ENCODE measurements around the gene TEX13B.

Gene TEX13B

DNA sequence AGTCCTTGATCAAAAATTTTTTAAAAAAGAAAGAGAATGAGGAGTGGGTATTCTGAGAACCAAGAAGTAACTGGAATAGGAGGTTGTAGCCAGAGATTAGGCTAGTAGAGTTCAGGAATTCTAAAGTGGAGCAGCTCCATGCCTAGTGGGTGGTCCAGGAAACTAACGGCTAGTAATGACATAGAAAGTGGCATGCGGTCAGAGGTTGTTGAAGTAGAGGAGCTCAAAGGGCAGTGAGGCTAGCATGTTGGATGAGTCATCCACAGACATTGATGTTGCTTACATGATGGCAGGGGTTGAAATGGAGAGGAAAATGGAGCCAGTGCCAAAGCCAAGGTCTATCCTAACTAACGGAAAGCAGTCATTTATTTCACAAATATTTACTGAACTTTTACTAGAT is 42.1 kb downstream of the TEX13B start:
- no peak for TF ChIP-seq CTCF (IDR thresholded peaks at IDR 0.05; ENCODE audit: poor library complexity, severe bottlenecking)
- H3K36me3 ChIP-seq (ENCODE audit: low read depth), result peaks cover 44% of the 10 kb centered on the region
- no peak for DNase-seq (ENCODE audit: low spot score)
- H3K4me3 ChIP-seq (ENCODE audit: severe bottlenecking), result no peak overlapping the region
- H3K27me3 ChIP-seq (ENCODE audit: insufficient read depth, poor library complexity, severe bottlenecking), result no peaks in the 10 kb centered on the region
- ATAC-seq (ENCODE audit: low read depth), result no peak
- no peak overlapping the region for H3K27ac ChIP-seq (ENCODE audit: poor library complexity, severe bottlenecking)
- no peaks in the 10 kb centered on the region for H3K9me3 ChIP-seq (ENCODE audit: severe bottlenecking)
- H3K4me1 ChIP-seq (ENCODE audit: insufficient read depth, poor library complexity, severe bottlenecking), result peaks cover under 1% of the 10 kb centered on the region

GRCh38 chrX:107936434-107936730 is 45.8 kb downstream of the TEX13B start:
- ATAC-seq (ENCODE audit: low read depth) (no peak), DNase-seq (ENCODE audit: low spot score) (no peak)
- Histone ChIP-seq H3K4me1 (ENCODE audit: insufficient read depth, poor library complexity, severe bottlenecking) (peaks cover 4% of the 10 kb centered on the region), H3K9me3 (ENCODE audit: severe bottlenecking) (no peaks in the 10 kb centered on the region), H3K4me3 (ENCODE audit: severe bottlenecking) (peak overlapping the region; percentile 44), H3K36me3 (ENCODE audit: low read depth) (peaks cover 28% of the 10 kb centered on the region), H3K27me3 (ENCODE audit: insufficient read depth, poor library complexity, severe bottlenecking) (no peaks in the 10 kb centered on the region), H3K27ac (ENCODE audit: poor library complexity, severe bottlenecking) (peak overlapping the region; percentile 87)
- no peak for TF ChIP-seq CTCF (IDR thresholded peaks at IDR 0.05; ENCODE audit: poor library complexity, severe bottlenecking)

DNA sequence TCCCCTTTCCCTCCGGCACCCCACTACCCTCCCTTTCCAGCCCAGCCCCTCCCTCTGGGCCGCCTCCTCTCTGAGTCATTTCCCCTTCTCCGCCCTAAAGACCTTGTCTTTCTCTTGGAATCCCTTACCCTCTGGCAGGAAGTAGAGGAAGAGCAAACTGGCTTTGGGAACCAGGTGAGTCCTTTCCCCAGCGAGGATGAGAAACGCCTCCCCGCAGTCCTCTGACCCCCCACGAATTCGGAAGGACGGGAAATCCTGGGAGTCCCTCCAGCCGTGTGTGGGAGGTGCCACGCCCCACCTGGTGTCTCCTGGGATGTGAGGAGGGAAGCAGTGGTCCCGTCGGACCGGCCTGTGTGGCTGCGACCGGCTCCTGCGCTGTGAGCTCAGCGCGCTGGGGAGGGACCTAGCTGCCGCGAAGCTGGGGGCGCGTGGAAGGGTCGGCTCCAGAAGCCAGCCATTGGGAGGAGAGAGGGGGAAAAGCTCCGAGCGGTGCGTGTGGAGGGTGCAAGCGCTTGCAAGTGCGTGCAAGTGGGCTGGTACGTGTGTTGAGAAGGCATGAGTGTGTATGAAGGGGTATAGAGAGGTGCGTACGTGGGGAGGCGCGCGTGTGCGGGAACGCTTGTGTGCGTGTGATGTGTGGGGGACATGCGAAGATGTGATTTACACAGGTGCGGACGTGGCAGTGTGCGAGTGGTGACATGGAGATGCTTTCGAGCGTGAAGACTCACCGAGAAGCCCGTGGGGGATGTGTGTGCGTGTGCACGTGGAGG is 46.3 kb downstream of the TEX13B start:
- ATAC-seq (ENCODE audit: low read depth) (peak; percentile 86), DNase-seq (ENCODE audit: low spot score) (no peak)
- peak overlapping the region; percentile 87 for H3K27ac ChIP-seq (ENCODE audit: poor library complexity, severe bottlenecking)
- H3K27me3 ChIP-seq (ENCODE audit: insufficient read depth, poor library complexity, severe bottlenecking), result no peaks in the 10 kb centered on the region
- H3K36me3 ChIP-seq (ENCODE audit: low read depth), result peaks cover 28% of the 10 kb centered on the region
- H3K4me3 ChIP-seq (ENCODE audit: severe bottlenecking), result peak overlapping the region; percentile 44
- H3K9me3 ChIP-seq (ENCODE audit: severe bottlenecking), result no peaks in the 10 kb centered on the region
- TF ChIP-seq CTCF (IDR thresholded peaks at IDR 0.05; ENCODE audit: poor library complexity, severe bottlenecking), result no peak
- peaks cover 4% of the 10 kb centered on the region for H3K4me1 ChIP-seq (ENCODE audit: insufficient read depth, poor library complexity, severe bottlenecking)

GRCh38 chrX:107935200-107935599 is 47.0 kb downstream of the TEX13B start:
- Histone ChIP-seq H3K4me3 (ENCODE audit: severe bottlenecking) (peak overlapping the region; percentile 44), H3K36me3 (ENCODE audit: low read depth) (peaks cover 25% of the 10 kb centered on the region), H3K27ac (ENCODE audit: poor library complexity, severe bottlenecking) (peak overlapping the region; percentile 87), H3K4me1 (ENCODE audit: insufficient read depth, poor library complexity, severe bottlenecking) (peaks cover 4% of the 10 kb centered on the region), H3K27me3 (ENCODE audit: insufficient read depth, poor library complexity, severe bottlenecking) (no peaks in the 10 kb centered on the region), H3K9me3 (ENCODE audit: severe bottlenecking) (no peaks in the 10 kb centered on the region)
- ATAC-seq (ENCODE audit: low read depth), result peak; percentile 84
- DNase-seq (ENCODE audit: low spot score), result peak; percentile 69
- TF ChIP-seq CTCF (IDR thresholded peaks at IDR 0.05; ENCODE audit: poor library complexity, severe bottlenecking), result no peak

- no peak for TF ChIP-seq CTCF (IDR thresholded peaks at IDR 0.05; ENCODE audit: poor library complexity, severe bottlenecking)
- Histone ChIP-seq H3K36me3 (ENCODE audit: low read depth) (peaks cover 15% of the 10 kb centered on the region), H3K9me3 (ENCODE audit: severe bottlenecking) (no peaks in the 10 kb centered on the region), H3K4me1 (ENCODE audit: insufficient read depth, poor library complexity, severe bottlenecking) (peaks cover 4% of the 10 kb centered on the region), H3K27ac (ENCODE audit: poor library complexity, severe bottlenecking) (peak overlapping the region; percentile 87), H3K27me3 (ENCODE audit: insufficient read depth, poor library complexity, severe bottlenecking) (no peaks in the 10 kb centered on the region), H3K4me3 (ENCODE audit: severe bottlenecking) (no peak overlapping the region)
- ATAC-seq (ENCODE audit: low read depth) (no peak), DNase-seq (ENCODE audit: low spot score) (no peak)
Measured at GRCh38 chrX:107934262-107934661, 47.9 kb downstream of the TEX13B start.
